Measurements from ENCODE around the gene RPS6KA4. TPM values are rescaled to one million over a fixed set of nuclear protein-coding genes. Genes with fewer than 3 reads are reported as not detected.

RPS6KA4 gene
- total RNA-seq, 1 donor from 2014 or later, result 34.9 TPM

- TF ChIP-seq CTCF (IDR thresholded peaks at IDR 0.05), result no peak
- no peaks in the 10 kb centered on the region for H3K36me3 Mint-ChIP-seq (ENCODE audit: low read depth)
- H3K27ac Mint-ChIP-seq (ENCODE audit: unreplicated experiment), result no peak overlapping the region
- H3K4me3 Mint-ChIP-seq (ENCODE audit: unreplicated experiment), result no peak overlapping the region
- H3K27me3 Mint-ChIP-seq (ENCODE audit: low read depth), result peaks cover 13% of the 10 kb centered on the region
- no peak for DNase-seq (ENCODE audit: low spot score)
- H3K4me1 Mint-ChIP-seq (ENCODE audit: low read depth), result no peaks in the 10 kb centered on the region
- no peaks in the 10 kb centered on the region for H3K9me3 Mint-ChIP-seq (ENCODE audit: low read depth)
These were observed 25.2 kb downstream of the RPS6KA4 start for GRCh38 chr11:64384028-64384737.

GRCh38 chr11:64384981-64385944 lies 26.3 kb downstream of the RPS6KA4 start:
- Mint-ChIP-seq H3K27me3 (ENCODE audit: low read depth) (peaks cover 18% of the 10 kb centered on the region), H3K4me1 (ENCODE audit: low read depth) (no peaks in the 10 kb centered on the region), H3K9me3 (ENCODE audit: low read depth) (no peaks in the 10 kb centered on the region), H3K36me3 (ENCODE audit: low read depth) (no peaks in the 10 kb centered on the region), H3K27ac (ENCODE audit: unreplicated experiment) (no peak overlapping the region), H3K4me3 (ENCODE audit: unreplicated experiment) (no peak overlapping the region)
- TF ChIP-seq CTCF (IDR thresholded peaks at IDR 0.05), result no peak
- DNase-seq (ENCODE audit: low spot score), result no peak

- no peaks in the 10 kb centered on the region for H3K9me3 Mint-ChIP-seq (ENCODE audit: low read depth)
- no peak for DNase-seq (ENCODE audit: low spot score)
- no peak for TF ChIP-seq CTCF (IDR thresholded peaks at IDR 0.05)
- H3K27ac Mint-ChIP-seq (ENCODE audit: unreplicated experiment), result no peak overlapping the region
- no peaks in the 10 kb centered on the region for H3K4me1 Mint-ChIP-seq (ENCODE audit: low read depth)
- H3K4me3 Mint-ChIP-seq (ENCODE audit: unreplicated experiment), result no peak overlapping the region
- H3K36me3 Mint-ChIP-seq (ENCODE audit: low read depth), result no peaks in the 10 kb centered on the region
- peaks cover 18% of the 10 kb centered on the region for H3K27me3 Mint-ChIP-seq (ENCODE audit: low read depth)
These were observed 27.2 kb downstream of the RPS6KA4 start for GRCh38 chr11:64385945-64386704.

GRCh38 chr11:64387916-64388315 lies 29.0 kb downstream of the RPS6KA4 start:
- no peak for DNase-seq (ENCODE audit: low spot score)
- H3K36me3 Mint-ChIP-seq (ENCODE audit: low read depth), result no peaks in the 10 kb centered on the region
- H3K27ac Mint-ChIP-seq (ENCODE audit: unreplicated experiment), result no peak overlapping the region
- no peak for TF ChIP-seq CTCF (IDR thresholded peaks at IDR 0.05)
- H3K4me1 Mint-ChIP-seq (ENCODE audit: low read depth), result no peaks in the 10 kb centered on the region
- no peak overlapping the region for H3K4me3 Mint-ChIP-seq (ENCODE audit: unreplicated experiment)
- H3K27me3 Mint-ChIP-seq (ENCODE audit: low read depth), result peaks cover 13% of the 10 kb centered on the region
- H3K9me3 Mint-ChIP-seq (ENCODE audit: low read depth), result no peaks in the 10 kb centered on the region

- no peak overlapping the region for H3K4me3 Mint-ChIP-seq (ENCODE audit: unreplicated experiment)
- H3K27ac Mint-ChIP-seq (ENCODE audit: unreplicated experiment), result no peak overlapping the region
- no peaks in the 10 kb centered on the region for H3K9me3 Mint-ChIP-seq (ENCODE audit: low read depth)
- DNase-seq (ENCODE audit: low spot score), result no peak
- H3K27me3 Mint-ChIP-seq (ENCODE audit: low read depth), result peaks cover 11% of the 10 kb centered on the region
- no peaks in the 10 kb centered on the region for H3K36me3 Mint-ChIP-seq (ENCODE audit: low read depth)
- H3K4me1 Mint-ChIP-seq (ENCODE audit: low read depth), result no peaks in the 10 kb centered on the region
- TF ChIP-seq CTCF (IDR thresholded peaks at IDR 0.05), result no peak
These were observed 29.9 kb downstream of the RPS6KA4 start for GRCh38 chr11:64388894-64389293.
